Measurements from ENCODE around the gene NWD2. TPM values are rescaled to one million over a fixed set of nuclear protein-coding genes. Genes with fewer than 3 reads are reported as not detected.

The NWD2 gene
- total and polyA plus RNA-seq, 9 of the 15 experiments (the other 6 are each of a cell fraction or from before 2014, with no cell fraction given): not detected

DNA sequence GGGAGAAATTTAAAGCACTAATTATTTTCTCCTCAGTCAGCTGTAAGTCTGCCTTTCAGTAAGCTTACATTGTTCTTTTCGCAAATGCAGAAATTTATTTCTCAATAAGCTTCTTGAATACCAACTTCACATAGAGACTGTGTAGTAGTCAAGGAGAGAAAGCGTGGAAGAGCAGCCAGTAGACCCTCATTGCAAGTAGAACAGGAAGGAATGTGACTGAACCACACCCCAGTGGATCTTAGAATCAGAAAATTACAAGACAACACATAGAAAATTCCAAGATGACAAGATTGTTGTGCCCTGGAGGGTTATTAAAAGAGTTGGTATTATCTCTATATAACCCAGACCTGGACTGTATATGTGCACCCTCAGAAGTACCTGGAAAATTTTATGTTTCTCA is 224.7 kb downstream of the NWD2 start (continued):
- TF ChIP-seq, protein P1, sequence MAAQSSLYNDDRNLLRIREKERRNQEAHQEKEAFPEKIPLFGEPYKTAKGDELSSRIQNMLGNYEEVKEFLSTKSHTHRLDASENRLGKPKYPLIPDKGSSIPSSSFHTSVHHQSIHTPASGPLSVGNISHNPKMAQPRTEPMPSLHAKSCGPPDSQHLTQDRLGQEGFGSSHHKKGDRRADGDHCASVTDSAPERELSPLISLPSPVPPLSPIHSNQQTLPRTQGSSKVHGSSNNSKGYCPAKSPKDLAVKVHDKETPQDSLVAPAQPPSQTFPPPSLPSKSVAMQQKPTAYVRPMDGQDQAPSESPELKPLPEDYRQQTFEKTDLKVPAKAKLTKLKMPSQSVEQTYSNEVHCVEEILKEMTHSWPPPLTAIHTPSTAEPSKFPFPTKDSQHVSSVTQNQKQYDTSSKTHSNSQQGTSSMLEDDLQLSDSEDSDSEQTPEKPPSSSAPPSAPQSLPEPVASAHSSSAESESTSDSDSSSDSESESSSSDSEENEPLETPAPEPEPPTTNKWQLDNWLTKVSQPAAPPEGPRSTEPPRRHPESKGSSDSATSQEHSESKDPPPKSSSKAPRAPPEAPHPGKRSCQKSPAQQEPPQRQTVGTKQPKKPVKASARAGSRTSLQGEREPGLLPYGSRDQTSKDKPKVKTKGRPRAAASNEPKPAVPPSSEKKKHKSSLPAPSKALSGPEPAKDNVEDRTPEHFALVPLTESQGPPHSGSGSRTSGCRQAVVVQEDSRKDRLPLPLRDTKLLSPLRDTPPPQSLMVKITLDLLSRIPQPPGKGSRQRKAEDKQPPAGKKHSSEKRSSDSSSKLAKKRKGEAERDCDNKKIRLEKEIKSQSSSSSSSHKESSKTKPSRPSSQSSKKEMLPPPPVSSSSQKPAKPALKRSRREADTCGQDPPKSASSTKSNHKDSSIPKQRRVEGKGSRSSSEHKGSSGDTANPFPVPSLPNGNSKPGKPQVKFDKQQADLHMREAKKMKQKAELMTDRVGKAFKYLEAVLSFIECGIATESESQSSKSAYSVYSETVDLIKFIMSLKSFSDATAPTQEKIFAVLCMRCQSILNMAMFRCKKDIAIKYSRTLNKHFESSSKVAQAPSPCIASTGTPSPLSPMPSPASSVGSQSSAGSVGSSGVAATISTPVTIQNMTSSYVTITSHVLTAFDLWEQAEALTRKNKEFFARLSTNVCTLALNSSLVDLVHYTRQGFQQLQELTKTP (IDR thresholded peaks at IDR 0.05; ENCODE audit: low read depth in 1 of 2, partially characterized antibody in 2 of 2): no peak
- TF ChIP-seq ZNF165 (CRISPR knock-in tag; IDR thresholded peaks at IDR 0.05; ENCODE audit: borderline replicate concordance) (no peak), ZNF696 (CRISPR knock-in tag; conservative IDR thresholded peaks at IDR 0.05) (no peak), KAT8 (IDR thresholded peaks at IDR 0.05; ENCODE audit: low read depth) (no peak), RREB1 (CRISPR knock-in tag; IDR thresholded peaks at IDR 0.05) (no peak), U2AF2 (optimal IDR thresholded peaks at IDR 0.05; ENCODE audit: low read depth, low read length) (no peak), SP2 (IDR thresholded peaks at IDR 0.05; ENCODE audit: extremely low read depth, low read depth, low read length, poor library complexity, severe bottlenecking) (no peak), SIX5 (IDR thresholded peaks at IDR 0.05; ENCODE audit: borderline replicate concordance in 1 of 2, insufficient read depth in 1 of 2, low read depth in 1 of 2, low read length in 2 of 2) (no peak), FOS (IDR thresholded peaks at IDR 0.05; ENCODE audit: extremely low read depth, insufficient read length) (no peak), TOE1 (IDR thresholded peaks at IDR 0.05; ENCODE audit: borderline replicate concordance) (no peak), TOE1 (CRISPR knock-in tag; IDR thresholded peaks at IDR 0.05; ENCODE audit: borderline replicate concordance, low read depth) (no peak)
- TF ChIP-seq, protein P2, sequence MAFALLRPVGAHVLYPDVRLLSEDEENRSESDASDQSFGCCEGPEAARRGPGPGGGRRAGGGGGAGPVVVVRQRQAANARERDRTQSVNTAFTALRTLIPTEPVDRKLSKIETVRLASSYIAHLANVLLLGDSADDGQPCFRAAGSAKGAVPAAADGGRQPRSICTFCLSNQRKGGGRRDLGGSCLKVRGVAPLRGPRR (CRISPR knock-in tag; IDR thresholded peaks at IDR 0.05): no peak
- TF ChIP-seq, protein P3, sequence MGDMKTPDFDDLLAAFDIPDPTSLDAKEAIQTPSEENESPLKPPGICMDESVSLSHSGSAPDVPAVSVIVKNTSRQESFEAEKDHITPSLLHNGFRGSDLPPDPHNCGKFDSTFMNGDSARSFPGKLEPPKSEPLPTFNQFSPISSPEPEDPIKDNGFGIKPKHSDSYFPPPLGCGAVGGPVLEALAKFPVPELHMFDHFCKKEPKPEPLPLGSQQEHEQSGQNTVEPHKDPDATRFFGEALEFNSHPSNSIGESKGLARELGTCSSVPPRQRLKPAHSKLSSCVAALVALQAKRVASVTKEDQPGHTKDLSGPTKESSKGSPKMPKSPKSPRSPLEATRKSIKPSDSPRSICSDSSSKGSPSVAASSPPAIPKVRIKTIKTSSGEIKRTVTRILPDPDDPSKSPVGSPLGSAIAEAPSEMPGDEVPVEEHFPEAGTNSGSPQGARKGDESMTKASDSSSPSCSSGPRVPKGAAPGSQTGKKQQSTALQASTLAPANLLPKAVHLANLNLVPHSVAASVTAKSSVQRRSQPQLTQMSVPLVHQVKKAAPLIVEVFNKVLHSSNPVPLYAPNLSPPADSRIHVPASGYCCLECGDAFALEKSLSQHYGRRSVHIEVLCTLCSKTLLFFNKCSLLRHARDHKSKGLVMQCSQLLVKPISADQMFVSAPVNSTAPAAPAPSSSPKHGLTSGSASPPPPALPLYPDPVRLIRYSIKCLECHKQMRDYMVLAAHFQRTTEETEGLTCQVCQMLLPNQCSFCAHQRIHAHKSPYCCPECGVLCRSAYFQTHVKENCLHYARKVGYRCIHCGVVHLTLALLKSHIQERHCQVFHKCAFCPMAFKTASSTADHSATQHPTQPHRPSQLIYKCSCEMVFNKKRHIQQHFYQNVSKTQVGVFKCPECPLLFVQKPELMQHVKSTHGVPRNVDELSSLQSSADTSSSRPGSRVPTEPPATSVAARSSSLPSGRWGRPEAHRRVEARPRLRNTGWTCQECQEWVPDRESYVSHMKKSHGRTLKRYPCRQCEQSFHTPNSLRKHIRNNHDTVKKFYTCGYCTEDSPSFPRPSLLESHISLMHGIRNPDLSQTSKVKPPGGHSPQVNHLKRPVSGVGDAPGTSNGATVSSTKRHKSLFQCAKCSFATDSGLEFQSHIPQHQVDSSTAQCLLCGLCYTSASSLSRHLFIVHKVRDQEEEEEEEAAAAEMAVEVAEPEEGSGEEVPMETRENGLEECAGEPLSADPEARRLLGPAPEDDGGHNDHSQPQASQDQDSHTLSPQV (IDR thresholded peaks at IDR 0.05): no peak
